Kasumi-1 (cell line): ENCODE data around the gene EBF3.

Experiments
- DNase-seq, 2 experiments: peaks; one replicate each; lab custom pipeline; 2025; lab: John Stamatoyannopoulos, UW

EBF3 gene

GRCh38 chr10:129942936-129943715 is 20.9 kb downstream of the EBF3 start:
- no peak for DNase-seq

DNA sequence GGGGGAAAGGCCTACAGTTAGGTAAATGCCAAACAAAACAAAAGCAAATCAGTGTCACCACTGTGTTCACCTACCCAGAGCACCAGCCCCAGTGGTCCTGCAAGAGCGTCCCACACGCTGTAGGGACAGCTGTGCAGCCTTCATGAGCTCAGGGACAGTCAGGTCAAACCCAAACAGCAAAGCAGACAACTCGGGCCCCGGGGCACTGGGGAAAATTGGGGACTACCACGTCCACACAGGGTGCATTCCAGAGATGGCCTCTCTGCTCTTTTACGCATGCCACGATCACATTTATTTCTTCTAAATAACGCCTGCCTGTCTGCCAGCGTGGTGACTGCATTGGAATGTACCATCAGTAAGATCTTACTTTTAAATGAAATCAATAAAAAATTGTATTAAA is 21.7 kb downstream of the EBF3 start:
- DNase-seq, result no peak

DNA sequence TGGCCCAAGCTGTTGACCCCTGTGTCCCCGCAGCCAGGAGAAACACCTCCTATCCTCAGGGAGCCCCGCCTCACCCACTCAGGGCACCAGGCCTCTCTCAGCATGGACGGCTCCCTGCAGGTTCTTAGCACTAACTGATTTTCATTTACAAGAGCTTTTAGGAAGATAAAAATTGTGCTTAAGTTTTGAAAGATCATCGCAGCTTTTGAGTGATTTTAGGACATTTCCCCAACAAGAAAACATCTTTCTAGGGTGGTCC is 22.1 kb downstream of the EBF3 start:
- DNase-seq, result no peak

- no peak for DNase-seq
These were observed 22.7 kb downstream of the EBF3 start for GRCh38 chr10:129941199-129942018.

DNA sequence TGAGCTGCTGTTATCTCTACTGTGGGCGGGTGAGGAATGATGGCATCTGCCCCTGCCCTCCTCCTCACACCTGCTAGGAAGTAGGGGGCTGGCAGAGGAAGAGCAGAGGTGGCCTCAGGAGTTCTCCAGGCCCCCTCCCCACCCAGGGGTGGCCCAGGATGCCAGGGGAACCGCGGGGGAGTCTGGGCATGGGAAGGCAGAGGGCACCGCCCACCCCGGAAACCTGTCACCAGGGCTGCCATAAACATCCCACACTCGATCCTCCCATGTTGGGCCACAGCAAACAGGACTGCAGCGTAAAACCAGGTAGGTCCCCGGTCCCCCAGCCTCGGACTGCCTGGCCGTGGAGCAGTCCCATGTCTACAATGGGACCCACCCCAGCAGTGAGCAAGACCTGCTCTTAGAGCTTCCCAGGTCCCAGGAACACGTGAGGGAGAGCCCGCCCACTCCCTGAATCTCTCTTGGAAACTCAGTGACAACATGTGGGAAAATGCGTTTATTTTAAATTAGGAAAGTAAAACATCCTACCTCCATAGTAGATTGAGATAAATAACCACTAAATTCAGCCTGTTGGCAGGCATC is 23.4 kb downstream of the EBF3 start:
- no peak for DNase-seq

GRCh38 chr10:129939416-129940275 is 24.4 kb downstream of the EBF3 start:
- DNase-seq, result no peak

DNA sequence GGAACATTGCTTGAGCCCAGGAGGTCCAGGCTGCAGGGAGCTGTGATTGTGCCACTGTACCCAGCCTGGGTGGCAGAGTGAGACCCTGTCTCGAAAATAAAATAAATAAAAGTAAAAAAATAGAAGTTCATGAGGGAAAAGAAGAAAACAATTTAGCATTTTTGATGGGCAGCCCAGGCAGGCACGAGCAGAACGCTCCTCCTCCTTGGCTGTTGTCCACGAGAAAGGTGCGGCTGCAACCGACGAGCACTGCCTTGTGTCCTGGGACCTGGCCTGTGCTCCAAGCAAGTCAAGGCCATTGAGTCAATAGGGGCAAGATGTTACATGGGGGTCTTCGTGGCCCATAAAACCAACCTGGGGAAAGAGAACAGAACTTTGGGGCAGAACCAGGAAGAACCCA is 25.6 kb downstream of the EBF3 start:
- no peak for DNase-seq

- DNase-seq, result no peak
These were observed 26.7 kb downstream of the EBF3 start for GRCh38 chr10:129937351-129937751.

DNA sequence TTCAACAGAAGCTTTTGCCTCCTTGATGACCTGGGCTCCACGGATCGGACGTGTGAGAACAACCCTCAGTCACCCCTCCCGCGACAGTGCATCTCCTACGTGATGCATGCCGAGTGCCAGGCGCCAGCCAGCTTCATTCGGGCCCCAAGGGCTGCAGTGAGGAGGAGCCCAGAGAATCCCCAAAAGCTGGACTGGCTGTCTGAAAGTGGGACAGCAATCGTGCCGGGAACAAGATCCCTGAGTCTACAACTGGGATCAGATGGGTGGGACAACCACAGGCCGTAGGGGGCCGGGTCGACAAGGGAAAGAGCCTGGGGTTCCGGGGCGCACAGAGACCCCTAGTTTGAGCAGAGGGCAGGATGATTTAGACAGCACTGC is 27.2 kb downstream of the EBF3 start:
- no peak for DNase-seq

DNA sequence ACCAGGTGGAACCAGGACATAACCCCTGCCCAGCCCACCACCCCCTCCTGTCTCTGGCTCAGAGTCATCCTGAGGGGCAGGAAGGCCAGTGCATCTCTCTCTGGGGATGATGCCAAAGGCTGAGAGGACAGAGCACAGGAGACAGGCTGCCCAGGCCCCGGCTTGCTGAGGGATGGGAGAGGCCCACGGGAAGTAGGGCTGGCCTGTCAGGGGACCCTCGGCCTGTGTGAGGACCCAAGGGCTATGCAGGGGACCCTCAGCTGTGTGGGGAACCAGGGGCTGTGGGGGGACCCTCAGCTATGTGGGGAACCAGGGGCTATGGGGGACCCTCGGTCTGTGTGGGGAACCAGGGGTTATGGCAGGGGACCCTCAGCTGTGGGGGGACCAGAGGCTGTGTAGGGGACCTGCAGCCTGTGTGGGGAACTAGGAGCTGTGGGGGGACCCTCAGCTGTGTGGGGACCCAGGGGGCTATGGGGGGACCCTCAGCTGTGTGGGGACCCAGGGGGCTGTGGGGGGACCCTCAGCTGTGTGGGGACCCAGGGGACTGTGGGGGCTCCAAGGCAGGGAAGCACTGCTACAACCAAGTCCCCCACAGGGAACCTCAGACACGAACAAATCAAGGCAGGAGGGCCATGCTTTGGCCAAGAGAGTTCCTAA is 27.7 kb downstream of the EBF3 start:
- DNase-seq, result no peak

DNA sequence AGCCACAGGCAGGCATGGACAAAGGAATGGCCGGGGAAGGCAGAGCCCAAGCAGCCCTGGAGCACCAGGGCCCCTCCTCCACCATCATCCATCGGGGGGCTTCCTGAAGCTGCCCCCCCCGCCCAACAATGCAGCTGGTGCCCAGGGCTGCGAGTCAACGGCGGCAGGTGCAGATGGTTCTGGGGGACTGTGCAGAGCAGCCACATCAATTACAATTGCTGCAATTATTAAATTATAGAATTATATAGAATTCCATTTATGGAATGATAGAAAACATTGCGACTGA is 28.3 kb downstream of the EBF3 start:
- DNase-seq, result no peak

- DNase-seq, result no peak
These were observed 28.8 kb downstream of the EBF3 start for GRCh38 chr10:129935102-129935866.

- no peak for DNase-seq
These were observed 29.7 kb downstream of the EBF3 start for GRCh38 chr10:129934196-129934925.

GRCh38 chr10:129933456-129934092 is 30.5 kb downstream of the EBF3 start:
- no peak for DNase-seq

- no peak for DNase-seq
These were observed 31.2 kb downstream of the EBF3 start for GRCh38 chr10:129932751-129933433.

DNA sequence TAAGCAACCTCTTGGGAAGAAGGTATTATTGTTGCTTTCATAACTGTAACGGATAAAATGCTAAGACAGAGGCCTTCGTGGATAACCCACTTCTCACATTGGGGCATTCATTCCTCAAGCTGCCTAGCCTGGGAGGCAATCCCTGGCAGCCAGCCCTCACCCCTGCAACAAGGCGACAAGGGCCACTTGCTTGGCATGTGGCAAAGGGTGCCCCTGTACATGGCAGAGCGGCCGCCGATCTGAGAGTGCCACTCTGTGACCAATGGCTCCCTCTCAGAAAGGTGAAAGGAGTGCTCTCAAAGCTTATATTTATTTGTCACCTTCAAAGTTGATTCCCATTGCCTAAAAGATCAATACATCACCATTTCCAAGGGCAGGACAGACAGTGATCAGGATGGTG is 31.9 kb downstream of the EBF3 start:
- DNase-seq, result no peak

DNA sequence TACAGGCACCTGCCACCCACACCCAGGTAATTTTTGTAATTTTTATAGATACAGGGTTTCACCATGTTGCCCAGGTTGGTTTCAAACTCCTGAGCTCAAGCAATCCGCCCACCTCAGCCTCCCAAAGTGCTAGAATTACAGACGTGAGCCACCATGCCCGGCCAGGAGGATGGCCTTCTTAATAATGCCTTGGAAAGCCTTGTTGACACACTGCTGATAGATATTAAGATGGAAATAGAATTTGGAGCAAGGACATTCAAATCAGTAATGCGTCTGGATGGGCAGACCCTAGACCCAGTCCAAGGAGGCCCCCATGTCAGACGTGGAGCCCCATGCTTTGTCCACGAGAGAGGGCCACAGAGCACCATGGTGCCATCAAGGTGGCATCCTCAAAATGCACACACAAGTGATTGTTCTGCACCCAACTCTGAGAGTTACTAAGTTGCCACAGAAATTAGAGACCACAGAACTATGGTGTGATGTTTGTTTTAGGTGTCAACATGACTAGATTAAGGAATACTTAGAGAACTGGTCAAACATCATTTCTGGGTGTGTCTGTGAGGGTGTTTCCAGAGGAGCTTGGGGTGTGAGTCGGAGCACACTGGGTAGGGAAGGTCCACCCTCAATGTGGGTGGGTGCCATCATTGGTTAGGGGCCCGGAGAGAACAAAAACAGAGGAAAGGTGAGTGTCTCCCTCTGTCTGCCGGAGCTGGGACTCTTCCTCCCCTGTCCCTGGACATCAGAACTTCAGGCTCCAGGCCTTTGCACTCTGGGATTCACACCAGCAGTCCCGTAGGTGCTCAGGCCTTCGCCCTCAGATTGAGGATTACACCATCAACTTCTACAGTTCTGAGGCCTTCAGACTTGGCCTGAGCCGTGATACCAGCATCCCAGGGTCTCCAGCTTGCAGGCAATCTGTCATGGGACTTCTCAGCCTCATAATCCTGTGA is 34.5 kb downstream of the EBF3 start:
- DNase-seq, result no peak

GRCh38 chr10:129927351-129928120 is 36.5 kb downstream of the EBF3 start:
- DNase-seq, result no peak
